ENCODE results near the gene GBP4. TPM values are rescaled to one million over a fixed set of nuclear protein-coding genes. Genes with fewer than 3 reads are reported as not detected.

GBP4 gene
- total and polyA plus RNA-seq, 9 of the 15 experiments (the other 6 are each of a cell fraction or from before 2014, with no cell fraction given): 0.04 to 0.40 (median 0.11) TPM

GRCh38 chr1:89133747-89134146 lies 65.0 kb downstream of the GBP4 start:
- no peak overlapping the region for H2AFZ ChIP-seq (ENCODE audit: low read depth, low read length)
- no peaks in the 10 kb centered on the region for H3K9me3 ChIP-seq (replicated peaks; ENCODE audit: control insufficient read depth, insufficient read depth, low read depth, low read length)
- no peaks in the 10 kb centered on the region for H3K4me1 ChIP-seq (replicated peaks in 1 of 2; ENCODE audit: control insufficient read depth in 2 of 2, insufficient read depth in 2 of 2, low read length in 2 of 2)
- no peaks in the 10 kb centered on the region for H3K79me2 ChIP-seq (ENCODE audit: control insufficient read depth, insufficient read depth, low read length)
- no peaks in the 10 kb centered on the region for H4K20me1 ChIP-seq (replicated peaks; ENCODE audit: control insufficient read depth, insufficient read depth, low read length)
- in situ Hi-C loops (cut with MboI): no loop called here
- H3K9me1 ChIP-seq (ENCODE audit: control insufficient read depth, insufficient read depth, low read length): no peaks in the 10 kb centered on the region
- DNase-seq (ENCODE audit: extremely low read depth in 1 of 4, low spot score in 3 of 4): no peak
- ChIA-PET CTCF (ENCODE audit: low intra/inter-chr PET ratio) (no interaction called here), POLR2A (interaction anchor here (1.5 kb wide), 1 partner anchor 12 kb away, joined by 3 read pairs; no protein-coding TSS in a partner anchor)
- no peak for FAIRE-seq
- no peak overlapping the region for H3K4me3 ChIP-seq
- ATAC-seq: no peak
- no peaks in the 10 kb centered on the region for H3K27me3 ChIP-seq (ENCODE audit: control insufficient read depth in 2 of 2, insufficient read depth in 2 of 2, low read length in 2 of 2)
- BruUV-seq (replicated peaks): no TSS peak
- H3K36me3 ChIP-seq (ENCODE audit: control insufficient read depth, insufficient read depth, low read length): no peaks in the 10 kb centered on the region
- WGBS (ENCODE audit: insufficient coverage, low coverage, missing lambda C conversion rate): no CpG with 5 or more reads among the region's 1 CpG
- no peak overlapping the region for H3K27ac ChIP-seq (ENCODE audit: extremely low read depth, low read depth, low read length)
- H3K9ac ChIP-seq (ENCODE audit: insufficient read depth in 1 of 2, low read depth in 2 of 2, low read length in 2 of 2): no peak overlapping the region
- intact Hi-C loops (cut with micrococcal nuclease): no loop called here
- TF ChIP-seq NR2F6 (CRISPR knock-in tag; IDR thresholded peaks at IDR 0.05) (no peak), ZNF217 (CRISPR knock-in tag; IDR thresholded peaks at IDR 0.05) (no peak), NR2C1 (IDR thresholded peaks at IDR 0.05) (no peak), NR2C1 (tag; IDR thresholded peaks at IDR 0.05) (no peak), ZBTB43 (CRISPR knock-in tag; IDR thresholded peaks at IDR 0.05) (no peak), U2AF1 (optimal IDR thresholded peaks at IDR 0.05; ENCODE audit: low read depth, low read length) (no peak), HDAC8 (tag; IDR thresholded peaks at IDR 0.05) (no peak), USF2 (CRISPR knock-in tag; IDR thresholded peaks at IDR 0.05) (no peak), KHSRP (IDR thresholded peaks at IDR 0.05) (no peak), CSDE1 (IDR thresholded peaks at IDR 0.05) (no peak), HOMEZ (CRISPR knock-in tag; IDR thresholded peaks at IDR 0.05) (no peak), ZNF445 (CRISPR knock-in tag; IDR thresholded peaks at IDR 0.05; ENCODE audit: low read depth) (no peak), TARDBP (IDR thresholded peaks at IDR 0.05) (no peak), ZBTB7A (IDR thresholded peaks at IDR 0.05; ENCODE audit: borderline replicate concordance, control insufficient read depth, low read depth, low read length) (no peak), HMG20A (CRISPR knock-in tag; conservative IDR thresholded peaks at IDR 0.05) (no peak)
- H3K4me2 ChIP-seq (ENCODE audit: insufficient read depth, low read length): no peak overlapping the region

Measured in K562 (cell line).